HG02852 (cell line): Measurements from ENCODE around the gene ETV5.

ENCODE experiments used
- ATAC-seq: cut with Tn5 transposase; IDR thresholded peaks from one replicate; pipeline ENCODE4 v1.9.1; 2021; ENCODE audit warnings: mild to moderate bottlenecking, moderate library complexity; ENCODE audit not compliant: unreplicated experiment

The ETV5 gene

GRCh38 chr3:186097317-186097662 is 11.6 kb downstream of the ETV5 start:
- ATAC-seq = no peak

GRCh38 chr3:186096290-186096689 is 12.6 kb downstream of the ETV5 start:
- no peak for ATAC-seq

GRCh38 chr3:186095561-186096081 is 13.3 kb downstream of the ETV5 start:
- ATAC-seq = no peak

GRCh38 chr3:186094696-186095425 is 14.0 kb downstream of the ETV5 start:
- no peak for ATAC-seq

GRCh38 chr3:186094271-186094670 is 14.6 kb downstream of the ETV5 start:
- ATAC-seq = no peak

- no peak for ATAC-seq
Observed at GRCh38 chr3:186093271-186093900, 15.5 kb downstream of the ETV5 start.

GRCh38 chr3:186092360-186093070 is 16.4 kb downstream of the ETV5 start:
- no peak for ATAC-seq

- no peak for ATAC-seq
Observed at GRCh38 chr3:186090901-186091300, 18.0 kb downstream of the ETV5 start.

GRCh38 chr3:186088335-186088734 is 20.6 kb downstream of the ETV5 start:
- ATAC-seq = no peak

GRCh38 chr3:186084264-186084663 is 24.6 kb downstream of the ETV5 start:
- no peak for ATAC-seq

GRCh38 chr3:186083746-186084145 is 25.1 kb downstream of the ETV5 start:
- ATAC-seq = no peak

GRCh38 chr3:186082150-186082549 is 26.7 kb downstream of the ETV5 start:
- ATAC-seq = no peak

GRCh38 chr3:186081678-186082077 is 27.2 kb downstream of the ETV5 start:
- no peak for ATAC-seq

GRCh38 chr3:186080849-186081438 is 27.9 kb downstream of the ETV5 start:
- no peak for ATAC-seq

GRCh38 chr3:186079925-186080324 is 29.0 kb downstream of the ETV5 start:
- ATAC-seq = no peak

GRCh38 chr3:186077466-186077865 is 31.4 kb downstream of the ETV5 start:
- ATAC-seq = no peak

GRCh38 chr3:186075931-186076567 is 32.8 kb downstream of the ETV5 start:
- no peak for ATAC-seq

- no peak for ATAC-seq
Observed at GRCh38 chr3:186075489-186075888, 33.4 kb downstream of the ETV5 start.

- no peak for ATAC-seq
Observed at GRCh38 chr3:186073641-186074040, 35.2 kb downstream of the ETV5 start.

- no peak for ATAC-seq
Observed at GRCh38 chr3:186070996-186071395, 37.9 kb downstream of the ETV5 start.

- ATAC-seq = no peak
Observed at GRCh38 chr3:186070550-186070949, 38.3 kb downstream of the ETV5 start.
